Stomach (tissue), 9 donors: Measurements from ENCODE around the gene HK1. TPM values are rescaled to one million over a fixed set of nuclear protein-coding genes. Genes with fewer than 3 reads are reported as not detected.

Source experiments
- DNase-seq, 2 donors: peaks; one replicate each; pipeline versions ENCODE4 v3.0.0 to v3.0.0-alpha.2; 2013 to 2019
- H3K27ac ChIP-seq, 5 donors: fragments of 200-600 bp in 4 of 5; sonication (generic) in 4 of 5; one replicate each; pipeline ENCODE4 v1.5.1; 2013 to 2019; ENCODE audit warnings: mild to moderate bottlenecking in 1 of 5, moderate library complexity in 1 of 5
- H3K27me3 ChIP-seq, 3 donors: fragments of 200-600 bp; sonication (generic); one replicate each; pipeline ENCODE4 v1.5.1; 2017 to 2019; ENCODE audit warnings: mixed run types in 1 of 3
- H3K36me3 ChIP-seq, 4 donors: fragments of 200-600 bp; sonication (generic); 1 replicate in 3 of 4; 2 replicates in 1 of 4; pipeline ENCODE4 v1.5.1; 2016 to 2019
- H3K4me1 ChIP-seq, 4 donors: fragments of 200-600 bp; sonication (generic); one replicate each; pipeline ENCODE4 v1.5.1; 2016 to 2019
- H3K4me3 ChIP-seq, 4 donors: fragments of 200-600 bp; sonication (generic) in 3 of 4; one replicate each; pipeline ENCODE4 v1.5.1; 2016 to 2019; ENCODE audit warnings: mild to moderate bottlenecking in 1 of 4
- H3K9me3 ChIP-seq, 4 donors: fragments of 200-600 bp; sonication (generic); one replicate each; pipeline ENCODE4 v1.5.1; 2016 to 2019
- CTCF ChIP-seq, 7 experiments: fragments of 450-650 bp in 4 of 7; fragments of 200-600 bp in 3 of 7; sonication (generic) in 3 of 7; IDR thresholded peaks; one replicate each; pipeline ENCODE4 v1.5.1; 2016 to 2019; ENCODE audit warnings: antibody characterized with exemption in 7 of 7, control low read depth in 2 of 7, mild to moderate bottlenecking in 1 of 7
- EP300 ChIP-seq: sonication (generic); formaldehyde crosslinking; IDR thresholded peaks from one replicate; pipeline ENCODE4 v1.6.1; 2017; ENCODE audit warnings: antibody characterized with exemption
- POLR2A ChIP-seq, 4 donors: fragments of 450-650 bp; IDR thresholded peaks; one replicate each; pipeline ENCODE4 v1.6.1; 2016; ENCODE audit warnings: antibody characterized with exemption in 4 of 4, control low read depth in 2 of 4, mild to moderate bottlenecking in 1 of 4, moderate library complexity in 1 of 4
- POLR2AphosphoS5 ChIP-seq, 3 donors: sonication (generic); formaldehyde crosslinking; IDR thresholded peaks; one replicate each; pipeline ENCODE4 v1.6.1; 2016; ENCODE audit warnings: antibody characterized with exemption in 3 of 3
- WGBS, 5 donors: extraction: QIAGEN DNeasy Blood & Tissue Kit in 3 of 5; methylation state at CpG; one replicate each; pipeline versions ENCODE4 v1.1.5 to v1.1.7; 2013 to 2018; 5-methylcytosine and 5-hydroxymethylcytosine counted together
- intact Hi-C: fragments of 100-400 bp; cut with DNase I; formaldehyde crosslinking; loops from one replicate; pipeline ENCODE4 v1.15.1; 2023; ENCODE audit warnings: low total_unique reads
- polyA plus RNA-seq, 3 donors: library from polyadenylated mRNA; stranded (reverse); fragments of 200-250 nt; gene quantifications; one replicate each; pipeline ENCODE4 v1.2.3, GENCODE V29; 2013
- total RNA-seq, 5 donors: library from RNA; depleted of rRNA; stranded (reverse); fragments of >200 nt; gene quantifications; one replicate each; pipeline versions ENCODE4 v1.1.0 to v1.2.3, GENCODE V29; 2014 to 2016
- donor health status: healthy with polysubstance abuse.
- donor health status: Bipolar disorder and iron deficiency.
- donor health status: healthy.

HK1 gene
- total and polyA plus RNA-seq, 8 donors: 32.7 to 60.9 (median 50.8) TPM

DNA sequence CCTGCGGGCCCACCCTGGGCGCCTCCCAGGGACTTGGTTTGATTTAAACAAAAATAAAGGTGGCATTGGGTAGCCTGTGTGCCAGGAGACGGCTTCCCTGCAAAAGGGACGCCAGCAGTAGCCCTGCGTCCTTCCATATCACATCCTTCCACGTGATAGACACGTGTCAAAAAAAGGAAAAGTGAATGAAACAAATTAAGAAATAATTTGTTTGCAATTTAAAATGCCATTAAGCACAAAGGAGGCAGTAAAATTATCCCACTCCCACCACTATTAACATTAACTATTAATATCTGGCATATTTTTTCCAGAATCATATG, 130.8 kb downstream of the HK1 start:
- TF ChIP-seq POLR2AphosphoS5 (IDR thresholded peaks at IDR 0.05) (no peak), POLR2A (IDR thresholded peaks at IDR 0.05) (no peak), EP300 (no peak), CTCF (IDR thresholded peaks at IDR 0.05) (no peak)

GRCh38 chr10:69409968-69410367, 131.7 kb downstream of the HK1 start:
- peak overlapping the region in 4 of 5 donors; percentile 85 to 95 (median 94) for H3K27ac ChIP-seq
- H3K9me3 ChIP-seq: no peaks in the 10 kb centered on the region
- H3K27me3 ChIP-seq: no peaks in the 10 kb centered on the region
- TF ChIP-seq CTCF (IDR thresholded peaks at IDR 0.05): no peak
- peak in 1 of 3 donors; percentile 45 for TF ChIP-seq POLR2AphosphoS5 (IDR thresholded peaks at IDR 0.05)
- H3K36me3 ChIP-seq: peaks cover 0 to 11% (median 7%) of the 10 kb centered on the region in 4 donors
- DNase-seq: peak in 1 of 2 donors; percentile 49
- WGBS, 5 donors: 55 to 68% (median 62%) methylated on average over 6 of the region's 6 CpGs
- H3K4me1 ChIP-seq: peaks cover 19 to 62% (median 41%) of the 10 kb centered on the region in 4 donors
- intact Hi-C loops: loop anchor here (5.0 kb wide), 1 partner anchor 97 kb away; no protein-coding TSS in a partner anchor
- H3K4me3 ChIP-seq: no peak overlapping the region

More for the DNA sequence above, 130.8 kb downstream of the HK1 start:
- intact Hi-C loops: no loop called here
- 11 to 18% (median 15%) methylated on average over 7 of the region's 7 CpGs for WGBS, 5 donors
- peaks cover 0 to 19% (median 14%) of the 10 kb centered on the region in 4 donors for H3K36me3 ChIP-seq
- H3K27ac ChIP-seq: peak overlapping the region; percentile 80 to 95 (median 92)
- peaks cover 19 to 63% (median 42%) of the 10 kb centered on the region in 4 donors for H3K4me1 ChIP-seq
- no peaks in the 10 kb centered on the region for H3K27me3 ChIP-seq
- no peaks in the 10 kb centered on the region for H3K9me3 ChIP-seq
- no peak for DNase-seq
- peak overlapping the region; percentile 26 to 41 (median 33) for H3K4me3 ChIP-seq

DNA sequence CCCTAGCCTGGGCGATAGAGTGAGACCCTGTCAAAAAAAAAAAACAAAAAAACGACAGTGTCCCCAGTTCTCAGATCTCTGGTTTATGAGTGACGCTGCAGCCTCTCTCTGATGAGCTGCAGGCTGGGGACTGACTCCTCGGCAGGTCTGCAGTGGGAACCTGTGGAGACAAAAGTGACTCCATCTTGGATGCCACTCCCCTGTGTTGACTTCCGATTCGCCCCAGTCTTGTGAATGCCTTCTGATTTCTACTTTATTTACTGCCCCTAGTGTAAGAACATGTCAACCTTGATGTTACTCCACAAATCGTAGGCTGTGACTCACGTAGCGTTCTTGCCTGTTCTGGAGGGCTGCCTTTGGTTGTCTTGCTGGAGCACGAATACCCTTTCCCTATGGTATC, 132.2 kb downstream of the HK1 start:
- TF ChIP-seq POLR2AphosphoS5 (IDR thresholded peaks at IDR 0.05) (no peak), CTCF (IDR thresholded peaks at IDR 0.05) (no peak), EP300 (no peak), POLR2A (IDR thresholded peaks at IDR 0.05) (no peak)
- WGBS, 5 donors: 80 to 95% (median 87%) methylated on average over 9 to 10 of the region's 10 CpGs
- Histone ChIP-seq H3K36me3 (peaks cover 0 to 5% (median 3%) of the 10 kb centered on the region in 4 donors), H3K27me3 (no peaks in the 10 kb centered on the region), H3K27ac (peak overlapping the region in 4 of 5 donors; percentile 85 to 95 (median 94)), H3K9me3 (no peaks in the 10 kb centered on the region), H3K4me1 (peaks cover 19 to 58% (median 40%) of the 10 kb centered on the region in 4 donors), H3K4me3 (no peak overlapping the region)
- intact Hi-C loops: loop anchor here (5.0 kb wide), 1 partner anchor 97 kb away; no protein-coding TSS in a partner anchor
- DNase-seq: no peak

DNA sequence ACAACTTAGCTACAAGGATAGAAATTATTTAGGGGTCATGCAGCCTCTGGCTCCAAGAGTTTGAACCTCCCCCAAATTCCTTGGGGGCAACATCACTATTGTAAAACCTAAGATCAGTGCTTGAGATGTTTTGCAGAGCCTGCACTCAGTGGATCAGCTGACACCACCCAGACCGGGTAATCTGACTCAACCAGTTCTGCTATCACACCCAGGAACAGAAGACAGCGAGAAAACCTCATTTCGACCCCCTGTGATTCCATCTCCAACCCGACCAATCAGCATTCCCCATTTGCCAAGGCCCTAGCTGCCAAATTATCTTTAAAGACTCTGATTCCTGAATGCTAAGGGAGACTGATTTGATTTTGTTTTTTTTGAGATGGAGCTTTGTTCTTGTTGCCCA, 133.2 kb downstream of the HK1 start:
- TF ChIP-seq EP300: no peak
- no peak for TF ChIP-seq POLR2A (IDR thresholded peaks at IDR 0.05)
- no peak for TF ChIP-seq CTCF (IDR thresholded peaks at IDR 0.05)
- no peak for TF ChIP-seq POLR2AphosphoS5 (IDR thresholded peaks at IDR 0.05)
- no peak for DNase-seq
- intact Hi-C loops: loop anchor here (5.0 kb wide), 1 partner anchor 96 kb away; no protein-coding TSS in a partner anchor
- Histone ChIP-seq H3K27me3 (no peaks in the 10 kb centered on the region), H3K27ac (peak overlapping the region in 4 of 5 donors; percentile 33 to 95 (median 79)), H3K36me3 (no peaks in the 10 kb centered on the region), H3K9me3 (no peaks in the 10 kb centered on the region), H3K4me1 (peaks cover 19 to 49% (median 35%) of the 10 kb centered on the region in 4 donors), H3K4me3 (no peak overlapping the region)
- 47 to 57% (median 56%) methylated on average over 4 of the region's 4 CpGs for WGBS, 5 donors
